Endothelial cell of umbilical vein (primary cell): ENCODE results near the gene PLEKHA6. TPM values are rescaled to one million over a fixed set of nuclear protein-coding genes. Genes with fewer than 3 reads are reported as not detected.

Experiments used
- BruUV-seq: library from RNA; stranded (reverse); fragments of 400-500 nt; replicated peaks from 2 replicates; lab custom pipeline; 2021; lab: Mats Ljungman, UMichigan
- CTCF ChIA-PET: fragments of 300-600, 350-600 bp; sonication (Branson Sonifier 250); formaldehyde crosslinking; loops from one replicate; lab custom pipeline; 2021; ENCODE audit warnings: antibody characterized with exemption, inconsistent platforms; lab: Charles Lee
- POLR2A ChIA-PET: fragments of 300-600, 350-600 bp; sonication (Branson Sonifier 250); formaldehyde crosslinking; loops from one replicate; lab custom pipeline; 2021; ENCODE audit warnings: antibody characterized with exemption, inconsistent platforms; lab: Charles Lee
- DNase-seq: peaks from one replicate; pipeline ENCODE4 v3.0.0-alpha.2; 2011; ENCODE audit warnings: low read depth, low spot score
- FAIRE-seq: peaks from 2 replicates; lab custom pipeline; 2011; peaks lifted over from hg19 to GRCh38; lab: Jason Lieb, UNC
- H2AFZ ChIP-seq: 2 replicates; pipeline ENCODE4 v1.6.0; 2012; ENCODE audit warnings: low read depth, low read length, control low read depth, inconsistent platforms
- H3K27ac ChIP-seq: 2 replicates; pipeline ENCODE4 v1.5.1; 2011; ENCODE audit warnings: low read depth, mild to moderate bottlenecking, control low read depth, low read length, moderate library complexity; ENCODE audit not compliant: insufficient read depth
- H3K27me3 ChIP-seq, 2 experiments: 2 replicates each; pipeline versions ENCODE4 v1.6.0 to v1.6.1; 2011; ENCODE audit warnings: low read length in 2 of 2, mixed read lengths in 1 of 2; ENCODE audit not compliant: control insufficient read depth in 2 of 2, insufficient read depth in 2 of 2
- H3K36me3 ChIP-seq, 2 experiments: 2 replicates in 1 of 2; 3 replicates in 1 of 2; pipeline ENCODE4 v1.5.1; 2011; ENCODE audit warnings: low read length in 2 of 2, mild to moderate bottlenecking in 1 of 2, moderate library complexity in 1 of 2; ENCODE audit not compliant: control insufficient read depth in 2 of 2, insufficient read depth in 2 of 2; ENCODE audit errors: extremely low read depth in 1 of 2
- H3K4me1 ChIP-seq: 3 replicates; pipeline ENCODE4 v1.5.1; 2011; ENCODE audit warnings: mild to moderate bottlenecking, low read length; ENCODE audit not compliant: control insufficient read depth, insufficient read depth; ENCODE audit errors: extremely low read depth
- H3K4me2 ChIP-seq: 2 replicates; pipeline ENCODE4 v1.6.1; 2011; ENCODE audit warnings: low read length, control low read depth, mixed read lengths; ENCODE audit not compliant: insufficient read depth
- H3K4me3 ChIP-seq, 3 experiments: fragments of 200-600 bp in 1 of 3; sonication (generic), shearing (Covaris generic) in 1 of 3; replicated peaks in 1 of 3; 2 replicates each; pipeline ENCODE4 v1.5.1; 2011 to 2016; ENCODE audit warnings: control low read depth in 3 of 3, low read length in 3 of 3, mild to moderate bottlenecking in 2 of 3, inconsistent platforms in 1 of 3, low read depth in 1 of 3, moderate library complexity in 1 of 3; ENCODE audit not compliant: insufficient read depth in 1 of 3
- H3K79me2 ChIP-seq: 2 replicates; pipeline ENCODE4 v1.6.0; 2012; ENCODE audit warnings: low read length, inconsistent platforms; ENCODE audit not compliant: control insufficient read depth, insufficient read depth
- H3K9ac ChIP-seq: replicated peaks from 2 replicates; pipeline ENCODE3; 2011; ENCODE audit warnings: low read length, control low read depth; ENCODE audit not compliant: insufficient read depth; ENCODE audit errors: extremely low read depth
- H3K9me1 ChIP-seq: replicated peaks from 3 replicates; pipeline ENCODE4 v1.6.0; 2011; ENCODE audit warnings: mild to moderate bottlenecking, low read length; ENCODE audit not compliant: control insufficient read depth, insufficient read depth; ENCODE audit errors: extremely low read depth
- H3K9me3 ChIP-seq: replicated peaks from 2 replicates; pipeline ENCODE4 v1.5.1; 2012; ENCODE audit warnings: low read length, inconsistent platforms; ENCODE audit not compliant: control insufficient read depth, insufficient read depth
- H4K20me1 ChIP-seq: replicated peaks from 2 replicates; pipeline ENCODE3; 2011; ENCODE audit warnings: mild to moderate bottlenecking, low read length; ENCODE audit not compliant: control insufficient read depth, insufficient read depth; ENCODE audit errors: extremely low read depth
- CTCF ChIP-seq, 2 donors: IDR thresholded peaks; 1 replicate in 1 of 2; 2 replicates in 1 of 2; pipeline ENCODE4 v1.5.1; 2011; ENCODE audit warnings: low read length in 2 of 2, mild to moderate bottlenecking in 2 of 2, moderate library complexity in 2 of 2, control low read depth in 1 of 2, inconsistent platforms in 1 of 2, low read depth in 1 of 2; ENCODE audit not compliant: insufficient read depth in 1 of 2; ENCODE audit errors: extremely low read depth in 1 of 2
- EZH2 ChIP-seq: IDR thresholded peaks from 2 replicates; pipeline ENCODE4 v1.6.1; 2012; ENCODE audit warnings: borderline replicate concordance, low read depth, mild to moderate bottlenecking, moderate library complexity, low read length, inconsistent platforms; ENCODE audit not compliant: severe bottlenecking
- FOS ChIP-seq: IDR thresholded peaks from 2 replicates; pipeline ENCODE4 v1.6.1; 2011; ENCODE audit warnings: mild to moderate bottlenecking, low read length, moderate library complexity, borderline replicate concordance; ENCODE audit not compliant: insufficient read depth
- GATA2 ChIP-seq: IDR thresholded peaks from 2 replicates; pipeline ENCODE4 v1.7.0; 2011; ENCODE audit warnings: low read depth, mild to moderate bottlenecking, moderate library complexity, mixed read lengths, low read length; ENCODE audit not compliant: insufficient read length, insufficient read depth
- JUN ChIP-seq: IDR thresholded peaks from 2 replicates; pipeline ENCODE4 v1.6.1; 2011; ENCODE audit warnings: borderline replicate concordance, low read depth; ENCODE audit not compliant: insufficient read length, insufficient read depth
- MYC ChIP-seq: IDR thresholded peaks from one replicate; pipeline ENCODE4 v1.6.1; 2011; ENCODE audit warnings: mild to moderate bottlenecking, low read depth, low read length
- POLR2A ChIP-seq: IDR thresholded peaks from 2 replicates; pipeline ENCODE4 v1.6.1; 2012; ENCODE audit warnings: low read depth, mild to moderate bottlenecking, control low read depth, low read length
- POLR2AphosphoS5 ChIP-seq: IDR thresholded peaks from 2 replicates; pipeline ENCODE4 v1.6.1; 2012; ENCODE audit warnings: low read depth, mild to moderate bottlenecking, control low read depth, low read length, moderate library complexity; ENCODE audit not compliant: insufficient read depth
- dilution Hi-C: fragments of 300-500 bp; cut with MboI; formaldehyde crosslinking; loops from one replicate; pipeline ENCODE4 v1.15.0; 2019; ENCODE audit warnings: low sequenced_read_pairs; ENCODE audit not compliant: extremely low pct_ligation_motif_present
- intact Hi-C: fragments of 100-400 bp; cut with micrococcal nuclease; formaldehyde crosslinking; loops from one replicate; pipeline ENCODE4 v1.10.0; 2022
- polyA plus RNA-seq, 4 experiments: library from polyadenylated mRNA; depleted of rRNA in 3 of 4; stranded (reverse) in 3 of 4; unstranded in 1 of 4; fragments of >200 nt; gene quantifications; 2 replicates each; pipeline versions ENCODE4 v1.2.1 to v1.2.3, GENCODE V29; 2011 to 2012; ENCODE audit warnings: missing spikeins in 1 of 4
- total RNA-seq: library from RNA; stranded (reverse); gene quantifications from 2 replicates; pipeline ENCODE4 v1.2.3, GENCODE V29; 2021
- TF ChIP-seq, protein P1 (sequence below): IDR thresholded peaks from 2 replicates; pipeline ENCODE4 v1.6.1; 2011; ENCODE audit not compliant: insufficient read depth, insufficient read length

Gene PLEKHA6
- total and polyA plus RNA-seq, 2 donors (not counting 3 experiments of a cell fraction or from before 2014, with no cell fraction given): 2.1 to 15.0 TPM

DNA sequence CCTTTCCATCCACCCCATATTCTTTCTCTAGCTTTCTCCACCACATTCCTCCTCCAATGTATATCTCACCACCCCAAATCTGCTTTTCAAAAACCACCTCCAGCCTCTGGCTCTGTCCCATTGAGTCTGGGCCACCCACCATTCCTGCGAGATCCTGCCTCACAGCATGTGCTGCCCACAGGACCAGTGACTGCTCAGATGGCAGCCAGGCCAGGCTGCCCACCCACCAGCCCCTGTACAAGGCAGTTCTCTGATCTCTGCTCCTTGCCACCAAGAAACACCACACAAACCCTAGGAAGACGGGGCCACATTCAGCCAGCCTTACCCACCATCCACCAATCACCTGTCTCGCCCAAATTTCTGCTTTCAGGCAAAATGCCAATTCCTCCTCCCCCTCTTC is 53.7 kb downstream of the PLEKHA6 start:
- H3K9me1 ChIP-seq: no peaks in the 10 kb centered on the region
- peaks cover 10% of the 10 kb centered on the region for H3K4me1 ChIP-seq
- intact Hi-C loops: no loop called here
- dilution Hi-C loops: no loop called here
- no peak for DNase-seq
- BruUV-seq: no TSS peak
- no peak overlapping the region for H2AFZ ChIP-seq
- no peaks in the 10 kb centered on the region for H4K20me1 ChIP-seq
- no peak overlapping the region for H3K4me2 ChIP-seq
- no peak overlapping the region for H3K27ac ChIP-seq
- no peaks in the 10 kb centered on the region for H3K27me3 ChIP-seq
- no peaks in the 10 kb centered on the region for H3K9me3 ChIP-seq
- TF ChIP-seq GATA2: no peak
- TF ChIP-seq POLR2AphosphoS5: no peak
- no peak for TF ChIP-seq CTCF (IDR thresholded peaks at IDR 0.05; ENCODE audit: extremely low read depth in 1 of 2, insufficient read depth in 1 of 2, low read depth in 1 of 2, low read length in 2 of 2)
- TF ChIP-seq, protein P1, sequence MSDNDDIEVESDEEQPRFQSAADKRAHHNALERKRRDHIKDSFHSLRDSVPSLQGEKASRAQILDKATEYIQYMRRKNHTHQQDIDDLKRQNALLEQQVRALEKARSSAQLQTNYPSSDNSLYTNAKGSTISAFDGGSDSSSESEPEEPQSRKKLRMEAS: no peak
- no peak for TF ChIP-seq FOS
- no peak for TF ChIP-seq JUN
- TF ChIP-seq EZH2: no peak
- no peak for TF ChIP-seq POLR2A
- TF ChIP-seq MYC: no peak
- no peaks in the 10 kb centered on the region for H3K36me3 ChIP-seq
- ChIA-PET CTCF (interaction anchor here (1.4 kb wide), 1 partner anchor 44 kb away, joined by 3 read pairs; no protein-coding TSS in a partner anchor), POLR2A (no interaction called here)
- no peaks in the 10 kb centered on the region for H3K79me2 ChIP-seq
- no peak overlapping the region for H3K4me3 ChIP-seq
- H3K9ac ChIP-seq: no peak overlapping the region
- no peak for FAIRE-seq
